Ovary (tissue), 9 donors: ENCODE data around the gene CREB3L1. TPM values are rescaled to one million over a fixed set of nuclear protein-coding genes. Genes with fewer than 3 reads are reported as not detected.

ENCODE experiments used
- DNase-seq, 5 donors: peaks; one replicate each; pipeline ENCODE4 v3.0.0-alpha.2; 2019 to 2020
- H3K27ac ChIP-seq, 2 donors: fragments of 200-600 bp; one replicate each; pipeline versions ENCODE4 v1.5.1 to v1.8.0; 2019 to 2022
- H3K27me3 ChIP-seq: fragments of 200-600 bp; one replicate; pipeline ENCODE4 v1.8.0; 2022
- H3K36me3 ChIP-seq: fragments of 200-600 bp; sonication (generic); one replicate; pipeline ENCODE4 v1.5.1; 2019
- H3K4me1 ChIP-seq: one replicate; pipeline ENCODE4 v1.8.1; 2013; ENCODE audit warnings: mild to moderate bottlenecking, moderate library complexity; ENCODE audit not compliant: insufficient read depth
- H3K4me3 ChIP-seq: fragments of 200-600 bp; sonication (generic); one replicate; pipeline ENCODE4 v1.5.1; 2017
- H3K9me3 ChIP-seq, 2 donors: fragments of 200-600 bp in 1 of 2; sonication (generic) in 1 of 2; one replicate each; pipeline versions ENCODE4 v1.5.1 to v1.8.1; 2013 to 2019; ENCODE audit warnings: mild to moderate bottlenecking in 1 of 2, moderate library complexity in 1 of 2
- EP300 ChIP-seq: sonication (generic); formaldehyde crosslinking; IDR thresholded peaks from one replicate; pipeline ENCODE4 v1.6.1; 2017; ENCODE audit warnings: antibody characterized with exemption
- POLR2A ChIP-seq: fragments of 450-650 bp; IDR thresholded peaks from one replicate; pipeline ENCODE4 v1.6.1; 2017; ENCODE audit warnings: antibody characterized with exemption, mild to moderate bottlenecking, moderate library complexity
- WGBS, 3 donors: extraction: QIAGEN DNeasy Blood & Tissue Kit in 1 of 3; methylation state at CpG; one replicate each; pipeline versions ENCODE4 v1.1.5 to v1.1.7; 2013 to 2017; 5-methylcytosine and 5-hydroxymethylcytosine counted together
- intact Hi-C, 4 donors: fragments of 100-400 bp; cut with DNase I; formaldehyde crosslinking; loops; one replicate each; pipeline versions ENCODE4 v1.11.0 to v1.15.1; 2022 to 2023
- polyA plus RNA-seq, 2 donors: library from polyadenylated mRNA; stranded (reverse); fragments of 200-250 nt in 1 of 2; fragments of 350-450 nt in 1 of 2; fragmentation: Illumina TruSeq in 1 of 2; extraction: RNeasy Lipid Tissue Mini Kit (QIAGEN cat#74804) in 1 of 2; gene quantifications; one replicate each; pipeline ENCODE4 v1.2.3, GENCODE V29; 2013 to 2014
- total RNA-seq, 7 donors: library from RNA; depleted of rRNA in 2 of 7; stranded (reverse); fragments of >200 nt in 2 of 7; fragmentation: NEBNext Ultra II Directional in 3 of 7; extraction: Animal tissue kit (Norgen Biotek cat#: 25700) in 3 of 7; gene quantifications; one replicate each; pipeline versions ENCODE4 v1.1.0 to v1.2.4, GENCODE V29; 2016 to 2023
- TF ChIP-seq, protein P1 (sequence below), 3 donors: fragments of 450-650 bp in 2 of 3; fragments of 200-600 bp in 1 of 3; IDR thresholded peaks; one replicate each; pipeline versions ENCODE4 v1.5.1 to v1.8.0; 2016 to 2022; ENCODE audit warnings: antibody characterized with exemption in 3 of 3, mild to moderate bottlenecking in 1 of 3
- donor health status: DM: no; HTN: no; CAD: no; lungs with moderate emphysema.
- donor health status: DM: no; HTN: no; CAD: no.
- donor health status: Bipolar disorder and iron deficiency.
- donor health status: DM: yes; HTN: yes; CAD: no.
- donor health status: DM: no; HTN: no; CAD: no.
- donor health status: DM: yes; HTN: yes; CAD: no.

CREB3L1 gene
- total and polyA plus RNA-seq, 9 donors, result 1.7 to 63.0 (median 7.5) TPM

DNA sequence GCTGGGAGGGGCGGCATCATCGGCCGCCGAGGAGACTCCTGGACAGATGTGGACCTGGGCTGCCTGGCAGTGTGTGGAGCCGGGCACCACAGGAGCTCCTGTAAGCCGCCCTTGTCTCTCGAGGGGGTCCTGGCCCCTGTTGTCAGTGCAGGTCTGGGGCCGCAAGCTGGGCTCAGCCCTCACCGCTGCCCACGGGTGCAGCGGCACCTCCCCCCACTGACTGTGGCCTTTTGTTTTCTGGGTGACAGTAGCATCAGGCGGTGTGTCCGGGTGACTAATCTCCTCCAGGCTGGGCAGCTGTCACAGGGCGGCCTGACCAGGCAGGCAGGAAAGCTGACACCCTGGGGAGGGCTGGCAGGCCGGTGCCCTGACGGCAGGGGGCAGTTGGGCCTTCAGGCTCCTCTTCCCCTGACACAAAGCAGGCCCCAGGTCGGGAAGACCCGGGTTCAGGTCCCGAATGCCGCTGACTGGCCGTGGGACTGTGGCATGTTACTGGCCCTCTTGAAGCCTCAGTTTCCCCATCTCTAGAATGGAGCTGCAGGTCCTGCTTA lies 86.1 kb downstream of the CREB3L1 start:
- Histone ChIP-seq H3K4me1 (peaks cover 13% of the 10 kb centered on the region), H3K36me3 (no peaks in the 10 kb centered on the region)

DNA sequence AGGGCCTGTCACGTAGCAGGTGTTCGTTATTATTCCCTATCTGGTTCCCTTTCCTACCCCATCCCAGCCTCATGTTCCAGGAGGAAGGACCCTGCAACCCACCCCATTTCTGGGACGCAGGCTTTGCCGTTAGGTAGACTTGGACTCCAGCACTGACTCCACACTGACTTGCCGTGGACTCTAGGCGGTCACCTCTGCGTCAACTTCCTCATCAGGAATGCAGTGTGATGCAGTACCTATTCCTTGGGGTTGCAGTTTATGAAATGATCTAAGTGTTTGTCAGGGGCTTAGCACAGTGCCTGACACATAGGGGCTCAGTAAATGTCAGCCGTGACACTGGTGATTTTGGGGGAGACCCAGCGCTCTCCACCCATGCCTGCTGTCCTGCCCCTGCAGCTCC lies 86.6 kb downstream of the CREB3L1 start:
- Histone ChIP-seq H3K27ac (no peak overlapping the region), H3K4me1 (peaks cover 13% of the 10 kb centered on the region), H3K27me3 (no peaks in the 10 kb centered on the region), H3K4me3 (no peak overlapping the region), H3K36me3 (no peaks in the 10 kb centered on the region), H3K9me3 (no peaks in the 10 kb centered on the region)
- WGBS, 3 donors, result 86 to 94% (median 92%) methylated on average over 9 of the region's 9 CpGs
- intact Hi-C loops, result no loop called here
- TF ChIP-seq POLR2A (no peak), EP300 (no peak)
- TF ChIP-seq, protein P1, sequence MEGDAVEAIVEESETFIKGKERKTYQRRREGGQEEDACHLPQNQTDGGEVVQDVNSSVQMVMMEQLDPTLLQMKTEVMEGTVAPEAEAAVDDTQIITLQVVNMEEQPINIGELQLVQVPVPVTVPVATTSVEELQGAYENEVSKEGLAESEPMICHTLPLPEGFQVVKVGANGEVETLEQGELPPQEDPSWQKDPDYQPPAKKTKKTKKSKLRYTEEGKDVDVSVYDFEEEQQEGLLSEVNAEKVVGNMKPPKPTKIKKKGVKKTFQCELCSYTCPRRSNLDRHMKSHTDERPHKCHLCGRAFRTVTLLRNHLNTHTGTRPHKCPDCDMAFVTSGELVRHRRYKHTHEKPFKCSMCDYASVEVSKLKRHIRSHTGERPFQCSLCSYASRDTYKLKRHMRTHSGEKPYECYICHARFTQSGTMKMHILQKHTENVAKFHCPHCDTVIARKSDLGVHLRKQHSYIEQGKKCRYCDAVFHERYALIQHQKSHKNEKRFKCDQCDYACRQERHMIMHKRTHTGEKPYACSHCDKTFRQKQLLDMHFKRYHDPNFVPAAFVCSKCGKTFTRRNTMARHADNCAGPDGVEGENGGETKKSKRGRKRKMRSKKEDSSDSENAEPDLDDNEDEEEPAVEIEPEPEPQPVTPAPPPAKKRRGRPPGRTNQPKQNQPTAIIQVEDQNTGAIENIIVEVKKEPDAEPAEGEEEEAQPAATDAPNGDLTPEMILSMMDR (IDR thresholded peaks at IDR 0.05), result no peak
- no peak for DNase-seq

More for the DNA sequence above, 86.1 kb downstream of the CREB3L1 start:
- no peaks in the 10 kb centered on the region for H3K9me3 ChIP-seq
- WGBS, 3 donors, result 82 to 88% (median 88%) methylated on average over 20 to 21 of the region's 21 CpGs
- H3K27ac ChIP-seq, result no peak overlapping the region
- no peak for DNase-seq
- no peaks in the 10 kb centered on the region for H3K27me3 ChIP-seq
- intact Hi-C loops, result no loop called here
- H3K4me3 ChIP-seq, result no peak overlapping the region
- TF ChIP-seq POLR2A (no peak), EP300 (no peak)
- TF ChIP-seq, protein P1 (IDR thresholded peaks at IDR 0.05), result no peak

DNA sequence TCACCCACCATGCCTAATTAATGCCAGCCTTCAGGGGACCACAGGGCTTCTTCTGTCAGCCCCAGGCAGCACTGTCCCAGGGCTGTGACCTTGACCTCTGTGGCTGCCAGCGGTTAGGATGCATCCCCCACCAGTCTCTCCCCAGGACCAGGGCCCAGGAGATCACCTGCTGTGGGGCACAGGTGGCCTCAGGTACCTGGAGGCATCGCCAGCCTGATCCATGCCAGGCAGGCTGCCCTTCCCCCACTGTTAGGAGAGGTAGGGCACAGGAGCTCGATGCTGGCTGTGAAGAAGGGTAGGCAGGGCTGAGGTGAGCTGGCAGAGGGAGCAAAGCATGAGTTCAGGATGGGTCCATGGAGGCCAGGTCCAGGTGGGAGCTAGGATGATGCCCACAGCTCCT lies 87.3 kb downstream of the CREB3L1 start:
- no peak overlapping the region for H3K4me3 ChIP-seq
- 66 to 85% (median 71%) methylated on average over 3 of the region's 3 CpGs for WGBS, 3 donors
- TF ChIP-seq POLR2A, result no peak
- TF ChIP-seq, protein P1 (IDR thresholded peaks at IDR 0.05), result no peak
- no peak for TF ChIP-seq EP300
- no peaks in the 10 kb centered on the region for H3K27me3 ChIP-seq
- no peak for DNase-seq
- intact Hi-C loops, result no loop called here
- H3K9me3 ChIP-seq, result no peaks in the 10 kb centered on the region
- no peak overlapping the region for H3K27ac ChIP-seq
- no peaks in the 10 kb centered on the region for H3K36me3 ChIP-seq
- H3K4me1 ChIP-seq, result peaks cover 13% of the 10 kb centered on the region

DNA sequence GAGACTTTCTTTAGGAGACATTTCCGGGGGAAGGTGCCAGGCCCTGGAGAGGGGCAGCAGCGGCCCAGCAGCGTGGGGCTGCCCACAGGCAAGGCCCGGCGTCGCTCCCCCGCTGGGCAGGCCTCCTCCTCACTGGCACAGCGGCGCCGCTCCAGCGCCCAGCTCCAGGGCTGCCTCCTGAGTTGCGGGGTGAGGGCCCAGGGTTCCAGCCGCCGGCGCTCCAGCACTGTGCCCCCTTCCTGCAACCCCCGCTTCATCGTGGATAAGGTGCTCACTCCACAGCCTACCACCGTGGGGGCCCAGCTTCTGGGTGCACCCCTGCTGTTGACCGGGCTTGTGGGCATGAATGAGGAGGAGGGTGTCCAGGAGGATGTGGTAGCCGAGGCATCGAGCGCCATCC lies 88.8 kb downstream of the CREB3L1 start:
- TF ChIP-seq POLR2A, result no peak
- no peak for TF ChIP-seq EP300
- TF ChIP-seq, protein P1 (IDR thresholded peaks at IDR 0.05), result no peak
- 92 to 95% (median 93%) methylated on average over 22 of the region's 22 CpGs for WGBS, 3 donors
- no peak overlapping the region for H3K27ac ChIP-seq

More for the DNA sequence above, 88.8 kb downstream of the CREB3L1 start:
- no peaks in the 10 kb centered on the region for H3K27me3 ChIP-seq
- intact Hi-C loops, result no loop called here
- no peaks in the 10 kb centered on the region for H3K9me3 ChIP-seq
- DNase-seq, result no peak
- H3K4me1 ChIP-seq, result peaks cover 10% of the 10 kb centered on the region
- H3K36me3 ChIP-seq, result no peaks in the 10 kb centered on the region
- no peak overlapping the region for H3K4me3 ChIP-seq
